Putamen (tissue), 1 donor: ENCODE results near the gene MEX3D.

ENCODE experiments used
- DNase-seq: peaks from one replicate; pipeline ENCODE4 v3.0.0-alpha.2; 2016; ENCODE audit warnings: low spot score

The MEX3D gene

DNA sequence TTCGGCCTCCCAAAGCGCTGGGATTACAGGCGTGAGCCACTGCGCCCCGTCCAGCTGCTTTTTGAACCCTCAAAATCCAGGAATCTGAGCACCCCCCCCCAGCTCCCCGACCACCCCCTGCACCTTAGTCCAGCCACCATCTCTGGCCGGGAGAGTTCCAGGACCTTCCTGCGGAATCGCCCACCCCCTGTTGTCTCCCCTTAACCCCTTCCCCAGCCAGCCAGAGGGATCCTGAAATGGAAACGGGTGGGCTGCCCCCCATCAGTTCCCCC lies 25.3 kb upstream of the MEX3D start:
- no peak for DNase-seq

DNA sequence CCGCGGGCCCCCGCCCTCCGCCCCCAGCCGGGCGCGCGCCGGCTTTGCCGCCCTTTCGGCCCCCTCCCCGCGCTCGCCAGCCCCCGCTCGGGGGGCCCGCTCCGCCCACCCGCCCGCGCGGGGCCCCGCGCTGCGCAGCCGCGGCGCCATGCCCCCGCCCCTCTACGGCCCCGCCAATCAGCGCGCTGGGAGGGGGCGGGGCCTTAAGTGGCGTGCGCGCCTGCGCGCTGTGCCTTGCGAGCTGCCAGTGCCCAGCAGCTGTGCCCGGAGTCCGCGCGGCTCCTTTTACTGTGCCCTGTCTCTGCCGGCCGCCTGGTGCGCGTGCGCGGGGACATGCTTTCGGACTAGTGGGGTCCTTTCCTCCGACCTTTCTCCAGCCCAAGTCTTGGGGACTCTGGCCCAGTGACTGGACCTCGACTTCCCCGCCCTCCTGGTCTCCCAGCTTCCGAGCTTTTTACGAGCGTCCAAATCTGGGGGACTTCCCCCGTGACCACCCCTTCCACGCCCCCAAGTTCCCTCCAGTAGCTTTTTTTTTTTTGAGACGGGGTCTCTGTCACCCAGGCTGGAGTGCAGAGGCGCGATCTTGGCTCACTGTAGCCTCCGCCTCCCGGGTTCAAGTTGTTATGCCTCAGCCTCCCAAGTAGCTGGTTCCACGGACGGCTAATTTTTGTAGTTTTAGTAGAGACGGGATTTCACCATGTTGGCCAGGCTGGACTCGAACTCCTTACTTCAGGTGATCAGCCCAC lies 24.8 kb upstream of the MEX3D start, which contains the start of gene MBD3:
Gene MBD3 (minus strand): TSS at position 111 of the 746 bp plus-strand sequence. CDS start 234 bp downstream, outside the sequence.
- peak; percentile 94 for DNase-seq

DNA sequence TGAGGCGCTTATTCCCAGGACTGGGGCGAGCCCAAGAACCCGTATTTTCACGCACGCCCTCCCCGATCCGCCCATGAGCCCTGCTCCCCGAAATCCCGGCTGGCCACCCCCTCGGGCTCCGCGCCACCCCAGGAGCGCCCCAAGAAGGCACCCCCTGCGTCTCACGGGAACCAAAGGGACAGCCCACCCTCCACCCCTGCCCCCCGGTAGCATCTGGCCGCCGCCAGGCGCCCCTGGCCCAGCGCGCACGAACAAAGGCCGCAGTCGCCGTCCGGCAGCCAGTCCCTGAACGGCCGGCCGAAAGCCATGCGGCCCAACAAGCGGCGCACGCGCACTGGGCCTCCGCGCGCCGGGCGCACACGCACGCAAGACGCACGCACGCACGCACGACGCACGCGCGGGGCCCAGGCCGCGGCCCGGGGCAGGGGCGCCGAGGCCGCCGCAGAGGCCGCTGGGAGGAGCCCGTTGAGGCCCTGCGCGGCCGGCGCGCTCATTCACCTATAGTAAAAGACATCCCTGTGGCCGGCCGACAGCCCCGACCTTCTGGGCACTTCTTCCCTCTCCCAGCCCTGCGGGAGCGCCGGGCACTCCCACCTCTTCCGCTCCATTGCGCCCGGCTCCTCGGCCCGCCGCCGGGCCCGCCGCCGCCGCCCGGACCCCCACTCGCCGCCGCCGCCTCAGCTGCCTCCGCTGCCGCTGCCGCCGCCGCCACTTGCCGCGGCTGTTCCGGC lies 24.1 kb upstream of the MEX3D start:
- peak; percentile 86 for DNase-seq

DNA sequence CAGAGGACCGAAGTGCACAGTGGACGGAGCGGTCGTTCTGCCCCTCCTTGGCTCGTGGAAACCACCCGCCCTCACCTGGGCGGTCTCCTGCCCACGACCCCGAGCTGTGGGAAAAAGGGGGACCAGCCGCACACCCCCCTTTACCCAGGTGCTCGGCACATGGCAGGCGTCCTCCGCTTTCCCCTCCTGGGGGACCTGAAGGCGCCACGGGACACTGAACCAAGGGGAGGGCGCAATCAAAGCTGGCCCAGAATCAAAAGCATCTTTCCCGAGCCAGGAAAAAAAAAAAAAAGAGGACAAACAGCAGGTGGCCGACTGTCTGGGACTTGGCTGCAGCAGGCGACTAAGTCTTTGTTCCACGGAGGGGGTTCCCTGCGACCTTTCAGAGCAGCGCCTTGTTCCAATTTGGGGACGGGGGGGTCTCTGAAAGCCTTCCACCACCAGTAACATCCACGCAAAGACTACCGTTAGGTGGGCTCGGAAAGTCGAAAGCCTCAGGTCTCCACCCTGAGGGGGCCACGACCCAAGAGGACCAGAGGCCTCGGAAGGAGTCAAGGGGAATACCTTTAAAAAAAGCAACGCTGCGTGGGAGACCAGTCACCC lies 23.4 kb upstream of the MEX3D start:
- DNase-seq = no peak

DNA sequence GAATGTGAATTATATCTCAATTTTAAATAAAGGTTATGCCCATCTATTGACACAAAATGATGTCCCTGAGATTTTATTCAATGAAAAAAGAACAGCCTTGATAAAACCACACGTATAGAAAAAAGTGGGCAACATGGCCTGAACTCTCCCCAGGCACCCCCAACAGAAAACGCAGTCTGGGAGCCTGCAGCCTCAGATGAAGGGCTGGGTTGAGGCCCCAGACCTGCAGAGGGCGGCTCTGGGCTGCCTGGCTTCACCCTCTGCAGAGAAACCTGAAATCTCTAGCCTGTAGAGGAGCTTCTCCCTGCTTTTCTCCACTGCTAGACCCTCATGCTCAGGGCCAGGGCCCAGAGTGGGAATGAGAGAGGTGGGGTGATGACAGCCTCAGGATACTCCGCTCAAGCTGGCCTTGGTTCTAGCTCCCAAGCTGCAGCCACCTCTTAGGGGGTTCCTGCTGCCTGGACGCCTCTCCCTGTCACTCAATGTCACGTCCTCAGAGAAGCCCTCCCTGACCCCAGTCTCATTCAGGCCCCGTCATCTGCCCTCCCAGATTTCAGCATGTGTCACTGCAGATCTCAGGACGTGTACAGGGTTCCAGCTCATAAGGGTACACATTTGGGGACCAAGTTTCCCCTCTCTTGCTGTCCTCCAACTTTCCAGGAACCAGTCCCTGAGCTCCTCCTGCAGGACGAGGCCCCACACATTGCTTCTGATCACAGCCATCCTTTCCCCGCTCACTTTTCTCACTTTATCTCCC lies 22.7 kb upstream of the MEX3D start:
- DNase-seq = no peak

DNA sequence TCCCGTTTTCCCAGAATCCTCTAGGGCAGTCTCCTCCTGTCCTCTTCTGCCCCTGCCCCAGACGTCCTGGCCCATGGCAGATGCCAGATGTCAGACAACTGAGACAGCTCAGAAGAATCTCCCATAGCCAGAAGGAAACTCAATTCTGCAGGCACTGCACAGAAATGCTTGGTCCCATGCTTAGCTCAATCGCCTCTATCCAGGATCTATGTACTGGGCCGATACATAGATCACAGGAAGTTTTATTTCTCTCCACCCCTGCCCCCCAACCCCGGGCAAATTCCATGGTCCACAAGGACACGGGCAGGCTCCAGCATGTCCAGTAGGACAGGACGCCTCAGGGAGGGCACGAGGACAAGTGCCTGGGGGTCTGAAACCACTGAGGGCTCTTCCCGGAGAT lies 19.7 kb upstream of the MEX3D start:
- no peak for DNase-seq

DNA sequence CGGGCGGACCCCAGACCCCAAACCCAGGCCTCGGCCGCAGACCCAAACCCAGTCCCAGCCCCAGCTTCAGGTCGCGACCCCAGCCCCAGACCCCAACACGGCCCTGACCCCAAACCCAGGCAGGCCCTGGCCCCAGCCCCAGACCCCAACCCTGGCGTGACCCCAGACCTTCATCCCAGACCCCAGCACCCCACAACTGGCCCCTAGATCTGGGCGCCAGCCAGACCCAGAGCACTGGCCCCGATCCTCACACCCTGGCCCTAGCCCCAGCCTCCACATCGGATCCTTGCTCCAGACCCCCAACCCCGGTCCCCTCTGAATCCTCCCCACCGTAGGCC lies 17.1 kb upstream of the MEX3D start:
- DNase-seq = no peak

DNA sequence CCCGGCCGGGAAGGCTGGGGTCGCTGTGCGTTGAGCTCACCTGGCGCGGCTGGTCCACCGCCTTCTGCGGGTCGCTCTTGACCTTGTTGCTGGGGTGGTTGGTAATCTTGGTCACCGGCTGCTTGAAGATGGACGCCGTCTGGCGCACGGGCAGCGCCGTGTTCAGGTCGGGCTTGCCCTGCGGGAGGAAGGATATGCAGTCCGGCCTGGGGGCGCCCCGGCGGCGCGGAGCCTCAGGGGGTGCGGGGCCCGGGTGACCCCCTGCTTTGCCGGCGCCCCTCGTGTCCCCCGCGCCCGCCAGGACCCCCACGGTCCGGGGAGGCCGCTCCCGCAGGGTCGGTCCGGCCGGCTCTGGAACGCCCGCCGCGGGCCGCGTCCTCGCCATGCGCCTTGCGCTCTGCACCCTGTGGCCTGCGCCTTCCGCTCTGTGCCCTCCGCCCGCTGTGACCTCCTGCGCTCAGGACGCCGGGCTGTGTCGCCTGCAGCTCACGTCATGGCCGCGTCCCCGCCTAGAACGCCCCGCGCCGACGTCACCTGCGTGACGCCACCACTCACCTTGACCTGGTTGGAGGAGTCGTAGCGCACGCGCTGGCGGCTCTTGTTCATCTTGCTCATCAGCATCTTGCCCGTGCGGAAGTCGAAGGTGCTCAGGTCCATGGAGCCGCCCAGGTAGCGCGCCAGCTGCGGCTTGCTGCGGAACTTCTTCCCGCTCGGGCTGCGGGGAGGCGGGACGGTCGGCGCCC lies 16.5 kb upstream of the MEX3D start:
- DNase-seq = no peak

DNA sequence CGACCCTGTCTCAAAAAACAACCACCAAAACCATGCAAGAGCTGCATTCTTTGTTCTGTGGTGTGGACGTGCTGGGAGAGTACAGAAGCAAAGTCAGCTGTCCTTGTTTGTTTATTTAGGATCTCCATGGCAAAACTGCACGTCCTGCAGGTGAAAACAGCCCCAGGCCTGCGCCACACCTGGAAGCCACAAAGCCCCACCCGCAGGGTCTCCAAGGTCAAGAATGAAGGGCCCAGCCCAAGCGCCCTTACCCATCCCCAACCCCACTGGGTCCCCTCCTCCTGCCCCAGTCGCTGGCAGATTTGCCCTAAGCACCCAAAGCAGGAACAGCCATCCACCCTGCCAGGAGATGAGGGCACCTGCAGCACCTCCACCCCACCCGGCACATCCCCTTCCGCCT lies 14.1 kb upstream of the MEX3D start:
- DNase-seq = no peak

DNA sequence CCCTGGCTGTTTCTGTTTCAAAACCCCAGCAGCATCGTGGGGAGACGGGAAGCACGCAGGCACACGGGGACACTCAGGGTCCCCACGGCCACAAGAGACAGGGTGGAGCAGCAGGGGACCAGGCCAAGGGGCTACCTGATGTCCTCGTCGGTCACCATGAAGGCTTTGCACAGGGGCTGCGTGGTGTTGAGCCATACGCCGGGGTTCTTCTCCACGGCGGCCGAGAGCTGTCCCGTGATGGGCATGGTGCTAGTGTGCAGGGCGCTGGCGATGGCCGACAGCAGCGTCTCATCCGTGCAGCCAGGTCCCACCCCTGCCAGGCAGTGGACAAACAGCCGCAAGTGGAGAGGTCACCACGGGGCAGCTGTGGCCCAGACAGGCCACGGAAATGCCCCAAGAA lies 12.8 kb upstream of the MEX3D start:
- no peak for DNase-seq

DNA sequence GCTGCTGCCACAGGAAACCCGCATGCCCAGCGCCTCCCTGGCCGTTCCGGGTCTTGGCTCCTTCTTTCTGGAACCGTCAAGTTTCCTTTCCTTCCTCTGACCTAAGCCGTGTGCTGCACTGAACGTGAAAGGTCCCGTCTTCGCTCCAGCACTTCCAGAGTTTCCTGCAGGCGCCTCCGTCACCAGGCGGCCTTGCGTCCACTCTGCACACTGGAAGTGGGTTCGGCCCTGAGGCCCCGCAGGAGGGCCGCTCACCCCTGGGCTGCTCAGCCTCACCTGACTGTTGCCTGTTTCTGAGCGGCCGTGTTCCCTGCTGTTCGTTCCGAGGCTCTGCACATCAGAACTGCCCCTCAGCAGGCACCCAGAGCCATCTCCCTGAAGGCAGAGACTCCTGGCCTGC lies 12.3 kb upstream of the MEX3D start:
- DNase-seq = no peak

DNA sequence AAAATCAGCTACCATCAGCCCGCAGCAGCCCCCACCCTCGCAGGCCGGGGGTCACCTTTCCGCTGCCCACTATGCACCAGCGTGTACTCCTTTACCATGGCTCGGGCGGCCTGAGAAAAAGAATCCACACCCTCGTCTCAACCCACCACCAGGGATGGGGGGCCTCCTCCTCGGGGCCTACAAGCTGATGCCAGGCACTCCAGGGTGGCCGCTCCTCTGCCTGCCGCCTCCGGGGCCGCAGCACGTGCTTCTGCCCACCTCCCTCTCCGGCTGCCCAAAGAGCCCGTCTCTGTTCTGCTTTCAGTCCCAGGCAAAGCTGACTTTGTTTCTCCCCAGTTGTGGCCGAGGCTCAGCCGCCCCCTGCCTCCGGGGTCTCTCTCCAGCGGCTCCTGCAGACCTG lies 11.1 kb upstream of the MEX3D start:
- DNase-seq = no peak

DNA sequence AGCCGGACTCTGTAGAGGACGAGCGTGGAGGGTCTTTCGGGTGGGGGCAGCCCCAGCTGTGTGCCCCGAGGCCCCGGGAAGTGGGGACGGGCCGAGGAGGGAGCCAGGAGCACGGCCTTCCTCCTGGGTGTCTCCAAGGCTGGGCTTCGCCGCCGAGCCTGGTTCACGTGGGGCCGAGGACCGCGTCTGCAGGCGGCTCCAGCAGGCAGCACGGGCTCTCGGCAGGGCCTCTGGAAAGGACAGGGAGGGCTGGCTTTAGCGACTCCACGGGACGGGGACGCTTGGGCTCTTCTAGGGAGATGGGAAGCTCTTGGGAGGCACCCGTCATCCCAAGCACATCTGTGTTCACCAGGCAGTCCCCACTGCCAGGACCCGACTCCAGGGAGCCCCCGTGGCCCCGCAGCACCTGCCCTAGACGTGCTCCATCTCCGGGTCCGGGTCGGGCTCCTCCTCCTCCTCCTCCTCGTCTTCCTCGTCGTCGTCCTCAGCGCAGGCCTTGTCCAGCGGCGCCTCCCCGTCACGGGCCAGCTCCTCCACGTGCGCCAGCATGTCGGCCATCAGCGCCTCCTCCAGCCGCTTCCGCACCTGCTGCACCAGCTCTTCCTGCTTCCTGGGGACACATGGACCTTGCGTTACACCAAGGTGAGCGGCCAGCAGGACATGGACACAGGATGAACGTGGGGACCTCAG lies 9.9 kb upstream of the MEX3D start:
- no peak for DNase-seq

DNA sequence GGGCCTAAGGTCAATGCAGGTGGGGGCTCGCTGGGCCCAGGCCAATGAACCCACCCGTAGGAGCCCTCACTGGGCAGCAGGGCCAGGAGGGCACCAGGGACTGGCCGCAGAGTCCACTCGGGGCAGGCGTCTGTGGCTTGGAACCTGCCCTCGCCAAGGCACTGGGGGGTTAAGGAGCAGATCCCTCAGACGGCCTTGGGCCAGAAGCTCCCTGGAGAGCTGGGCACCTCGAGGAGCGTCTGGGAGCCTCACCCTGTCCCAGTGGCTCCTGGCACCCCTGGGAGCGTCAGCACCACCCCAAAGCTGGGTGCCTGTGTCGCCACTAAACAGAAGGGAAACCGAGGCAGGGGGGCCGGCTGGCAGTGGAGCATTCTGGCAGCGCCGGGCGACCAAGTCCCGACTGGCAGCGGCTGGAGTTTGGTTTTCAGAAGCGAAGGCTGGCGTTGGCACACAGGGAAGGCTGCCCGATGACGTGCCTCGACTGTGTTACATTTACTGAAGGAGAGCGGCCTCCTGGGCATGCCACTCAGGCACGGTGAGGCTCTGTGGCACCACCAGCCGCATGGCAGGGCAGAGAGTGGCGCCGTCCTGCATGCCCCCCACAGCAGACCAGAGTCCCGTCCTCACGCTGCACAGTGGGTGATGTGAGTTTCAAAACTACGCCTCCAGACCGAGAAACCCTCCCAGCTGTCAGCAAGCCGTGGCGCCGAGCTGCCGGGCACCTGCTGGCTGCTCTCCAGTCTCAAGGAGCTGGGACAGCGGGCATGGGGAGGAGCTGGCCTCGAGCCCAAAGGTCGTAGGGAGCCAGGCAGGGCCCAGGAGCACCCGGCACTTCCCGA lies 9.2 kb upstream of the MEX3D start:
- no peak for DNase-seq

DNA sequence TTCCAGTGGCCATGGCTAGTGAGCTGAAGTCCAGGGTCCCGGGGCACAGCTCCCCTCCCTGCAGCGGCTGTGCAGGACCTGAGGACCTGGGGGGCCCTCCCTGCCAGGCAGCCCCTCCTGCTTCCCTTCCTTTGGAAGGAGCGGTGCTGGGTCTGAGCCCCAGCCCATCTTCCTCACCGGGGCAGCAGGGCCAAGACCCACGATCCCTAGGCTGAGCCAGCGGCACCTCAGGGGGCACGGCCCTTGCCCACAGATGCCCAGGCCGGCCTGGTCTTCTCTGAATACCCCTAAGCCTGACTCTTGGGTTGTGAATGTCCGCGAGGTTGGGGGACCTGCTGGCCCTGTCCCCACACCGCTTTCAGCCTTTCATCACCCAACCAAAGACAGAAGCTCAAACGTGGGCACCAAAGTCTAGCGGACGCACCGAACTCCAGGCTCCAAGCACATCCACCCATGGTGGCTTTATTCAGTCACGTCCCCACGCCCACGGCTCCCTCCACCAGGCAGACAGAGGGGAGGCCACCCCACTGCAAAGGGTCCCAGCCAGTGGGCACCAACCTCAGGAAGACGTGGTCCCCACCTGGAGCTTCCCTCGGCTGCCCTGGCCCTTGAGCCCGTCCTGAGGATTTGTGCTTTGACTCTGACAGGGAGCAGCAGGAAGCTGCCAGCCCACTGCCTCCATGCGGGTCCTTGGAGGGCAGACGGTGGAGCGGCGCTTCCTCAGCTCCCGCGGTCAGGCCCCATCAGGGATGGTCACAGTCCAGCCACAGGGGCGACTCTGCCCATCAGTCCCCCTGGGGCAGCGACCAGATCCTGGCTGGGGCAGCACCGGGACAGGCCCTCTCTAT lies 8.3 kb upstream of the MEX3D start:
- no peak for DNase-seq

DNA sequence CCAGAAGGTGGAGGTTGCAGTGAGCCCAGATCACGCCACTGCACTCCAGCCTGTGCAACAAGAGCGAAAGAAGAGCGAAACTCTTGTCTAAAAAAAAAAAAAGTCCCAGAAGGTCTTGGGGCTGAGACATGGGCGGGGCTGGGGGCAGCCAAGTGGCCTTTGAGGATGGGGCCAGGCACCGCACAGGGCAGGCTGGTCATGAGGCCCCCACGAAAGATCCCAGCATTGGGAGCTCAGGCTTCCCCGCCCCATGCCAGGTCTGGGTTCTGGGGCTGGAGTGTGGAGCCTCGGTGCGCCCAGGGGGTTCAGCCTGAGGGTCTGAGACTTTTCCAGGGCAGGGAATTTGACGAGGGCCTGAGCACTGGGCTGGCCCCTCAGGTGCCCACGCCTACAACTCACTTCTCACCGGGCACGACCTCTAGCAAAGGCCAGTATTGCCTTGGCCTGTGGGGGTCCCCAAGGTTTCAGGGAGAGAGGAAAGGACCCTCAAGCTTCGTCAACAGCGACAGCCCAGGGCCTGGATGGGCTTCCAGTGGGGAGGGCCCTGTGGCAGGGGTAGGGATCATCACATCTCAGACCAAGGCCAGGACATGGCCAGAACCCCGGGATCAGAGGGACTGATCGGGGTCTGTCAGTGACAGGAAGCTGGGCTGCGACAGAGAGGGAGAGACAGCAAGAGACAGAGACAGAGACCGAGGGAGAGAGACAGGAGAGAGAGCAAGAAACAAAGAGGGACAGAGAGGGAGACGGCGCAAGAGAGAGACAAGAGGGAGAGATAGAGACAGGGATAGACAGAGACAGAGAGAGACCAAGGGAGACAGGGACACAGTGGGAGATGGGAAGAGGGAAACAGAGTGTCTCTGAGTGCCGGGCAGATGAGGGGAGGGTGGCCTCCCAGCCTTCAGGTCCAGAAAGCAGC lies 7.5 kb upstream of the MEX3D start:
- no peak for DNase-seq

DNA sequence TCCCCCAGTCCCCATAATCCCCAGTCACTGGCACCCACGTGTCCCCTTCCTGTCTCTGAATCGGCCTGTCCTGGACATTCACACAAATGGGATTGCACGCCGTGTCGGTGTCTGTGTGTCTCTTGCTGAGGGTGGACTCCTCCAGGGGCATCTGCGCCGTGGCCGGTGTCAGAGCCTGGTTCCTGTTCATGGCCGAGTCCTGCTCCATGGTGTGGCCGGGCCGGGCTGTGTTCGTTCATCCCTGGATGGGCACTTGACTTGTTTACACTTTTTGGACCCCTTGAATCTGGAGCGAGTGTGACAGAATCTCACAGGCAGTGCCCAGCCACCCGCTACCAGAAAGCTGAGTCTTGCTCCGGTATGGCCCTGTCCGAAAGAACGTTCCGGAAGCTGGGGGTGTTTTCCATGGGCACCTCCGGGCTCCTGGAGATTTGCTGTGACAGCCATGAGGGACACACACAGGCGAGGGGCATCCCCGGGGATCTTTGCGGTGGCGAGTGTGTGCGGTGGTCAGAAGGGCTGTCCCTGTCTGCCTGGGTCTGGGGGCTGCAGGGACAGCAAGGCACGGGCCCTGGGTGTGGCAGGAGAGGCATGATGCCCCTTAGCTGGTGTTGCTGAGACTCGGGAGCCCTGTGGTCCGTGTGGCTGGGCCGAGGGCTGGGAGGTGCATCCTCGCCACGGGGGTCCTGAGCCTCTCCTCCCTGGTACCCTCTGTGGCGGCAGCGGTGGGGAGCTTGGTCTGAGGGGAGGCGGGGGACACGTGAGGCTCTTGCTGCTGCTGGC lies 6.4 kb upstream of the MEX3D start:
- DNase-seq = no peak

DNA sequence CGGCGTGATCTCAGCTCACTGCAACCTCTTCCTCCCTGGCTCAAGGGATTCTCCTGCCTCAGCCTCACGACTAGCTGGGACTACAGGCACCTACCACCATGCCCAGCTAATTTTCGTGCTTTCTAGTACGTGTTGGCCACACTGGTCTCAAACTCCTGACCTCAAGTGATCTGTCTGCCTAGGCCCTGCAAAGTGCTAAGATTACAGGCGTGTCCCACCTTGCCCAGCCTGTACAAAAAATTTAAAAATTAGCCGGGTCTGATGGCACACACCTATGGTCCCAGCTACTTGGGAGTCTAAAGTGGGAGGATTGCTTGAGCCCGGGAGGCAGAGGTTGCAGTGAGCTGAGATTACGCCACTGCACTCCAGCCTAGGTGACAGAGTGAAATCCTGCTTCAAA lies 4.7 kb upstream of the MEX3D start:
- DNase-seq = no peak
